HG03342 (cell line): ENCODE results near the gene KDM1A.
"Not testable (repeated sequence)": the region's sequence is repeated elsewhere in the genome, so short reads cannot be mapped to it uniquely, and the experiment has no call there.

Experiments
- ATAC-seq: cut with Tn5 transposase; IDR thresholded peaks from one replicate; pipeline ENCODE4 v1.9.1; 2021; ENCODE audit warnings: mild to moderate bottlenecking, moderate library complexity; ENCODE audit not compliant: unreplicated experiment

The KDM1A gene

GRCh38 chr1:23010025-23010424, 9.2 kb upstream of the KDM1A start:
- not testable (repeated sequence) for ATAC-seq

DNA sequence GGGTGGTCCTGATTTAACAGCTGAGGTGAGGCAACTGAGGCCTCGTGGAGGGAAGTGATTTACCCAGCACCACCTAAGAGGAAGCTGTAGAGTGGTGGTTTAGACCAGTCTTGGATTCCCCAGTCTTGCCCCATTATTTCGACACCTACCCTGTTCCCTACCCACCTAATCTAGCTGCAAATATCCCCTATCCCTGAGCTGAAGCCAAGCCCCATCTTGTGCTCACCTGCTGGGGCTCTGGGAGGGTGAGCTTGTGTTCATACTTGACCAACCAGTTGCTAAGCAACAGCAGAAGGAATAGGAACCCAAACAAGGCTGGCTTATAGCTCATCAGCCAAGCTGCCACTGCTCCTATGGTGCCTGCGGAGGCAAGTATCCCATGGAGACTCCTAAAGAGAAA, 5.6 kb upstream of the KDM1A start:
- ATAC-seq, result no peak

- ATAC-seq, result no peak
Observed at GRCh38 chr1:23018661-23019093, 591 bp upstream of the KDM1A start.

DNA sequence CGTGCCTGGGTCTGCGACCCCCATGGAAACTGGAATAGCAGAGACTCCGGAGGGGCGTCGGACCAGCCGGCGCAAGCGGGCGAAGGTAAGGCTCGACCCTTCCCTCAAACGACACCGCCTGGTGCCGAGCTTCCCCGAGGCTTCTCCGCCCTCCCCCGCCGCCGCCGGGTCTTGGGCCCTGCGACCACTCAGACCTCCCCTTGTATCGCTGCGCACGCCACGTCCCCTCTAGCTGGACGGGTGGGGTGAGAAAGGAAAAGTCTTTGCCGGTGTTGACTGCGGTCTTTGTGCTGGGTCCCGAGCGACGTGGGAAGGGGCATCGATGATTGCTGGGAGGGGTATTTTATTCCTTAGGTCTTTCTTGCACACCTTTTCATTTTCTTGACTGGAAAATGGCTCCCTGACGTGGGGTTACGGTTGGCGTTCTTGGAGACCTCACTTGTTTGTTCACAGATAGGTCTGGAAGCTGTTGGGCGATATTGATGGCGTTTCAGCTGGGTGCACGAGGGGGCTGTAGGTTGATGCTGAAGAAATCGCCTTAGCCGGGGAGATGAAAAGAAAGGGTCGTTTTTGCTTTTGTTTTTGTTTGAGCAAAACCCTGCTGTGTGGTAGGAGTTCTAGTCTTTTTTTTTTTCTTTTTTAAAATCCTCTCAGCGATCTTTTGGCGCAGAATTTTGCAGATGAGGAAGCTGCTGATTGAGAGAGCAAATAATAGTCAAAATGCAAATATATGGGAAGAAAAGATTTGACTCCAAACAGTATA, 776 bp downstream of the KDM1A start:
- peak; percentile 16 for ATAC-seq

- no peak for ATAC-seq
Observed at GRCh38 chr1:23020706-23021405, 1.6 kb downstream of the KDM1A start.

GRCh38 chr1:23021834-23022233, 2.6 kb downstream of the KDM1A start:
- no peak for ATAC-seq

GRCh38 chr1:23023174-23023845, 4.0 kb downstream of the KDM1A start:
- no peak for ATAC-seq

DNA sequence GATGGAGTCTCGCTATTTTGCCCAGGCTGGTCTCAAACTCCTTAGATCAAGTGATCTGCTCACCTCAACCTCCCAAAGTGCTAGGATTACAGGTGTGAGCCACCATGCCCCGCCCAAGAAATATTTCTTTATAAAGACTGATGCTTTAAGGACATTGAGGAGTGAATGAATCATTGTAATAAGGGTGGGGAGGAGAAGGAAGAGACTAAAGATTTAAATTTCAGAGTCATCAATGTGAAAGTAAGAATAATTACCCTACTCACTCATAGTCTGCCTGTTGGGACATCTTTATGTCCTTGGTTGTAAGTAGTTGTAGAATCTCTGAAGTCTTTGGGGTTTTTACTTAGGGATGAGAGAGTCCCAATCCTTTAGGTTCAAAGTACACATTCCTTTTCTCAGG, 7.3 kb downstream of the KDM1A start:
- ATAC-seq, result no peak

- ATAC-seq, result no peak
Observed at GRCh38 chr1:23027352-23027907, 8.2 kb downstream of the KDM1A start.

GRCh38 chr1:23029337-23029736, 10.1 kb downstream of the KDM1A start:
- no peak for ATAC-seq

DNA sequence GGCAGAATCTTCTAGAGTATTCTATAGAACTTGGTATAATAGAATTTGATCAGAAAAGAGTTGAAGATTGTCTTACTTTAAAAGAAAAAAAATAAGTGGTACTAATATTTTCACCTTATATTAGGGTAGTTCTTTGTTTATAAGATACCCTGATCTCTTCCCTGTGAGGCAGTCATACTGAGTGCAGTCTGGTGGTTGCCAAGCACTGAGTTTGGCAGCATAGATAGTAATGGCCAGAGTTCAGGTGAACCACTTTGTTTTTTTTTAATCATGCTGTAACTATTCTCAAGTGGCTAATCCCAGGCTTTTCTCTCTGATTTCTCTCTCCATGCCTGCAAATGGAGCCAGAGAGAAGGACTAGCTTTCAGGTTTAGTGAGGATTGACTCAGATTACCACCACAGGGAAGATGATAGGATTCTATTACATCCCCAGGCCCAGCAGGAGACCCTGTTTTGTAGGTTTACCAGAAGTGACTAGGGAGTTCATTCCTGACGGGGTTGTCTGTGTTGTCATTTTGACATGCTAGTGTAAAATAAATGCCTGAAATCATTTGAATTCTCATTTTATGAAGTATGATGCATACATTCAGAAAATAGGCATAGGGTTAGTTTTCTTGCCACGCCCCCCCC, 16.7 kb downstream of the KDM1A start:
- ATAC-seq, result no peak

DNA sequence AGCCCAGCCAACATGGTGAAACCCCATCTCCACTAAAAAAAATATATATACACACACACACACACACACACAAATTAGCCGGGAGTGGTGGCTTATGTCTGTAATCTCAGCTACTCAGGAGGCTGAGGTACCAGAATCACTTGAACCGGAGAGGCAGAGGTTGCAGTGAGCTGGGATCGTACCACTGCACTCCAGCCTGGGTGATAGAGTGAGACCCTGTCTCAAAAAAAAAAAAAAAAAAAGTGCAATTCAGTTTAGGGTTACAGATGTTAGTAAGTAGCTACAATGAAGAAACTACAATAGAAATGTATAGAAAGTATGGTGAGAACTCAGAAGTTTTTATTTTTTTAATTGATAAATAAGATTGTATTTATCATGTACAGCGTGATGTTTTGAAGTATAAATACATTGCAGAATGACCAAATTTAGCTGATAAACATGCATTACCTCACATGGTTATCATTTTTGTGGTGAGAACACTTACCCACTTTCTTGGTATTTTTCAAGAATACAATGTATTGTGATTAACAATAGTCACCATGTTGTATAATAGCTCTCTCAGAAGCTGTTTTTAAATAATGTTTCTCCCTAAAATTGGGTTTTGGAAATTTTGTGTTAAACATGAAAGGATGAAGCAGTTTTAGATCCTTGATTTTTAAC, 17.9 kb downstream of the KDM1A start:
- ATAC-seq, result no peak

DNA sequence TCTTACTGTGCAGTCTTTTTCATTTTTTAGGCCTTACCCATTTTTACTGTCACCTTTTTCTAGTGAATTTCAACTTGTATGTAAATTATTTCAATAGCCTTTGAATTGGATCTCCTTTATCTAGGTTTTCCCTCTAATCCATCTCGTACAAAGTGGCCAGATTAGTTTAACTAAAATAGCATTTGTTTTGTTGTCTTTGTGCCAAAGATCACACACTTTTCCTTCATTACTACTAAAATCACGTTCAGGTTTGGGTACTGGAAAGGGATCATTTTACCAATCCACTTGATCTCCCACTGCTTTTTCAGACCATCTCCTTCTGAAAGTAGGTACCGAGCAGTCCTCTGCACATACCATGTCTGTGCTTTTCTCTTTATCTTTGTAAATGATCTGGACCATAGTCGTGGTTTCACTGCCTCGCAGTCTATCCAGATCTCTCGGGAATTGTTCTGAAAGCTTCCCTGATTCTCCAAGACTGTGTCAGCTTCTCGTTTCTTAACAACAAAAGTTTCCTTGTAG, 20.1 kb downstream of the KDM1A start:
- ATAC-seq, result no peak

GRCh38 chr1:23040509-23040908, 21.2 kb downstream of the KDM1A start:
- no peak for ATAC-seq

DNA sequence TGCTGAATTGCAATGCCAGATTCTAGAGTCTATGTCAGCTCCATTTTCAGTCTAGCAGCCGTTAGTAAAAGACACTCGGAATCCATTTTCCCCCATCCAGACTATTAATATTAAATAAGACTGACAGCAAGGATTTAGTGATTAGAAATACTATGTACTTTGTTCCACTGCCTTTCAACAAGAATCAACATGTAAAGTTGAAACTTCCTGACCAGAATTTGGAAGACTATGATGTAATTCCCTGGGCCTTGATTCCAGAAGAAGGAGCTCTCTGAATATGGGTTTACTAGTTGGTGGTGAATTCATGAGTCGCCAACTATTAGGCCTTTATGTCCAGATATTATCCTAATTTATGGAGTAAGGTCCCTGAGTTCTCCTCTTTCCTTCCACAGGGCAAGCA, 24.8 kb downstream of the KDM1A start:
- ATAC-seq, result no peak

DNA sequence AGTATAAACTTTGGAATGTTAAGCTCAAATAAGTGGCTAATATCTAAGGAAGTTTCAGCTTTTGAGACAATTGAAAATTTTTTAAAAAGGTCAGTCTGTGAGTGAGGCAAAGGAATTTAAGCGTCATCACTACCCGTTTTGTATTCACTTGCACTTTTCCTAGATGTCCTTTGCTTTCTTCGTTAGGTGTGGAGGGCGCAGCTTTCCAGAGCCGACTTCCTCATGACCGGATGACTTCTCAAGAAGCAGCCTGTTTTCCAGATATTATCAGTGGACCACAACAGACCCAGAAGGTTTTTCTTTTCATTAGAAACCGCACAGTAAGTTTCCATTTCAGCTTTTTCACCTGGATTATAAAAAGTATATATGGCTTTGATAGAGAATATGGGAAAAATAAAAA, 30.9 kb downstream of the KDM1A start:
- no peak for ATAC-seq

GRCh38 chr1:23051290-23051909, 32.1 kb downstream of the KDM1A start:
- ATAC-seq, result no peak

GRCh38 chr1:23057301-23057700, 38.0 kb downstream of the KDM1A start:
- ATAC-seq, result no peak

DNA sequence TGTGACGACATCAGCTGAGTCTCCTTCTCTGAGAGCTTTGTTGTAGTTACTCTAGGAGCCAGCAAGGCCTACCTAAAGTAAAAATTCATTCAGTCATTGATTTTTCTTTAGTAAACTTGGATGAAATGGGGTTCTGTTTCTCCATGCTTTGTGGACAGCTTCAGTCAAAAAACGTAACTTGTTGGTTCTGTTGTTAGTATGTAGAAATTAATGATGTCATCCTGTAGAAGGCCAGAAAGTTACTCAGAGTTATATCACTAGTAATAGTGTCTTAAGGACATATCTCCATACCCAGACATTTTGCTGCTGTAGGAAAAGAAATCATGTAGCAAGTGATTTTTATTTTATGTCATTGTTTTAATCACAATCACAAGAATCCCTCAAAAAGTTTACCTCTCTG, 43.0 kb downstream of the KDM1A start:
- no peak for ATAC-seq

DNA sequence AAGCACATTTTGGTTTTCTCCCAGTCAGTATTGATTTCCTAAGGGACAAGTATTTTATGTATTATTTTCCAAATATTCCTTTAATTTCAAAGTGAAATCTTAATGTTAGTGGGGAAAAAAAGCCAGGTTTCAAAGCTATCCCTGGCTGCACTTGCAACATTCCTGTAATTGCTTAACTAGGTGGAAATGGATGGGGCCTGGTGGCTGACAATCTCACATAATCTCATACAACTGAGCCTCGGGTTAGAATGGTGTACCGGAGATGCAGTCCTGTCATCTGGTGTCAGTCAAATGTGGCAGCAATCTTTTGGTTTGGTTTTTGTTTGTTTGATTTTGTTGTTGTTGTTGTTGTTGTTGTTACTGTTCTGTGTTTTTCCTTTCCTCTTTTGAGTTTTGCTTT, 46.1 kb downstream of the KDM1A start:
- no peak for ATAC-seq
